ENCODE data around the gene C2CD3.

The C2CD3 gene

DNA sequence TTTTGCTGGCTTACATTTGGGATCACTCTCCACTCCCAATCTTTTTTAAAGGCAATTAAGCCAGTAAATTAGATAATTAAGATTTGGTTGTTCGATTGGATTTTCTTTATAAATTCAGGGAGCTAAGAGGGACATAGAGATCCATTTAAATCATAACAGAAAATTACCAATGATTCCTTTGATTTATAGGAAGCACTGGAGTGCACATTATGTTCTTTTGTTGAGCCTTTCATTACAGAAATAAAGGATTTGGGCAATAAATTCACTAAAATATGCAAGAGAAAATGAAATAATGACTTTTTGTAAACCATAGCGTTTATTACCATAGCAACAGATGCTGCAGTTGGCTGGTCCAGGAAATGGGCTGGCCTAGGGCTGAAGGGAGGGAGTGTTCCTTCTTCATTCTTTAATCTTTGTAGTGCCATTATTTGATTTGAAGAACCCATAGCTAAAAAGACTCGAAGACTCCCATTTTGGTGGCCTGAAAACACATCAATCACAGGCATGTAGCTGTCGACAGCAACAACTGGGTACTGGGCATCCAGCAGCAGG, 73.0 kb downstream of the C2CD3 start:
- Histone ChIP-seq H3K36me3 (ENCODE audit: control insufficient read depth in 1 of 2, insufficient read depth in 2 of 2, low read length in 2 of 2) (peaks cover 2 to 4% of the 10 kb centered on the region in 2 experiments), H4K91ac (ENCODE audit: low read depth, low read length) (no peak overlapping the region), H2BK5ac (ENCODE audit: low read depth, low read length, poor library complexity) (no peak overlapping the region), H3K79me1 (ENCODE audit: low read length) (no peaks in the 10 kb centered on the region), H3K23ac (ENCODE audit: low read length) (no peak overlapping the region), H2AK5ac (ENCODE audit: low read length) (no peak overlapping the region), H3K9me3 (ENCODE audit: insufficient read depth, low read depth, low read length) (no peaks in the 10 kb centered on the region), H3K14ac (ENCODE audit: low read length) (no peak overlapping the region), H3K27ac (ENCODE audit: low read depth, low read length) (no peak overlapping the region), H3K79me2 (ENCODE audit: control insufficient read depth, insufficient read depth, low read length, poor library complexity) (no peaks in the 10 kb centered on the region), H3K9ac (ENCODE audit: low read length) (no peak overlapping the region), H4K8ac (ENCODE audit: low read depth, low read length) (no peak overlapping the region), H3K4me1 (ENCODE audit: control insufficient read depth in 1 of 2, insufficient read depth in 2 of 2, low read length in 2 of 2) (no peaks in the 10 kb centered on the region), H2BK12ac (ENCODE audit: low read length) (no peak overlapping the region), H3K4ac (ENCODE audit: low read depth, low read length) (no peak overlapping the region), H3K27me3 (ENCODE audit: insufficient read depth, low read length) (no peaks in the 10 kb centered on the region), H3K4me3 (ENCODE audit: low read depth, low read length) (no peak overlapping the region), H3K4me2 (ENCODE audit: low read length) (no peak overlapping the region), H2AFZ (ENCODE audit: insufficient read depth, low read length, poor library complexity) (no peak overlapping the region), H4K12ac (ENCODE audit: low read depth, low read length) (no peak overlapping the region), H2BK120ac (ENCODE audit: insufficient read depth, low read length, poor library complexity) (no peak overlapping the region), H3K18ac (ENCODE audit: low read length) (no peak overlapping the region)
- WGBS (ENCODE audit: extremely low coverage, insufficient coverage, insufficient read length) = no CpG with 5 or more reads among the region's 4 CpGs
- no peak for DNase-seq

DNA sequence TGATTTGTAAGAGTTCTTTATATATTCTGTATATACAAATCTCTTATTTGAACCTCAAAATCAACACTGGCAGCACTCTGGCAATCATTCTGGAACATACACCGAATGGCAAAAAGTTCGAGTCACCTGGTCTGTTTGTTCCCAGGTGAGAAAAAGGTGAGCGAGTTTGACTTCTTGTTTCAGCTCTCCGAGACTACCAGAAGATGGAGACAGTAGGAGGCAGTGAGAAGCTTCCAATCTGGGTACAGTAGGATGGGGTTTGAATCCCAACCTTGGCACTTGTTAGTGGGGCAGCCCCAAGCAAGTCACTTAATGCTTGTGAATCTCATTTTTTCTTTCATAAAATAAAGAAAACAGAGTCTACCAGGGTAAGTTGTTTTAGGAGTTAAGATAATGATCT, 76.4 kb downstream of the C2CD3 start:
- Histone ChIP-seq H3K14ac (ENCODE audit: low read length) (no peak overlapping the region), H3K4me3 (ENCODE audit: low read depth, low read length) (no peak overlapping the region), H4K8ac (ENCODE audit: low read depth, low read length) (no peak overlapping the region), H2AFZ (ENCODE audit: insufficient read depth, low read length, poor library complexity) (no peak overlapping the region), H3K79me1 (ENCODE audit: low read length) (no peaks in the 10 kb centered on the region), H3K9me3 (ENCODE audit: insufficient read depth, low read depth, low read length) (no peaks in the 10 kb centered on the region), H2BK5ac (ENCODE audit: low read depth, low read length, poor library complexity) (no peak overlapping the region), H3K27me3 (ENCODE audit: insufficient read depth, low read length) (no peaks in the 10 kb centered on the region), H4K91ac (ENCODE audit: low read depth, low read length) (no peak overlapping the region), H3K4ac (ENCODE audit: low read depth, low read length) (no peak overlapping the region), H3K27ac (ENCODE audit: low read depth, low read length) (no peak overlapping the region), H3K9ac (ENCODE audit: low read length) (no peak overlapping the region), H4K12ac (ENCODE audit: low read depth, low read length) (no peak overlapping the region), H3K79me2 (ENCODE audit: control insufficient read depth, insufficient read depth, low read length, poor library complexity) (no peaks in the 10 kb centered on the region), H3K18ac (ENCODE audit: low read length) (no peak overlapping the region), H3K23ac (ENCODE audit: low read length) (no peak overlapping the region), H3K4me1 (ENCODE audit: control insufficient read depth in 1 of 2, insufficient read depth in 2 of 2, low read length in 2 of 2) (no peaks in the 10 kb centered on the region), H2BK12ac (ENCODE audit: low read length) (no peak overlapping the region), H2AK5ac (ENCODE audit: low read length) (no peak overlapping the region), H3K4me2 (ENCODE audit: low read length) (no peak overlapping the region), H3K36me3 (ENCODE audit: control insufficient read depth in 1 of 2, insufficient read depth in 2 of 2, low read length in 2 of 2) (peaks cover 4 to 17% of the 10 kb centered on the region in 2 experiments), H2BK120ac (ENCODE audit: insufficient read depth, low read length, poor library complexity) (no peak overlapping the region)
- no CpG with 5 or more reads among the region's 4 CpGs for WGBS (ENCODE audit: extremely low coverage, insufficient coverage, insufficient read length)
- DNase-seq = peak in 1 of 2 donors; percentile 26

DNA sequence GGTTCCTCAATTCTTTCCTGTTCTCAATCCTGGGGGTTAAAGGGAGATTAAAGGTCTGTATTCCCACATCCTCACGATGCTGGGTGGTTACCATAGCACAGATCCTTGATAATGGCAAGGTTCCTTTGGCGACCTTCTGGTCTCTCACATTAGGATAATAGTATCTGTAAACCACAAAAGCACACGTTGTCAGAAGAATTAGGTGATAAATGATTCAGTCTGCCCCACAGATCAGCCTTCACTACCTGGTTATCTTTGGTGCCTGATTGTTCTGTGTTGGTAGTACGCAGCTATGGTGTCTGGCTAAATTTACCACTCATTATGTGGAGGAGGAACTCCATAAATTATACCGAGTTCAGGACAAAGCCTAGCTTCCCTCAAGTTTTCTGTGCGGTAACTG, 78.4 kb downstream of the C2CD3 start:
- Histone ChIP-seq H4K91ac (ENCODE audit: low read depth, low read length) (no peak overlapping the region), H2BK5ac (ENCODE audit: low read depth, low read length, poor library complexity) (no peak overlapping the region), H2BK120ac (ENCODE audit: insufficient read depth, low read length, poor library complexity) (no peak overlapping the region), H3K4me1 (ENCODE audit: control insufficient read depth in 1 of 2, insufficient read depth in 2 of 2, low read length in 2 of 2) (no peaks in the 10 kb centered on the region), H3K79me1 (ENCODE audit: low read length) (no peaks in the 10 kb centered on the region), H3K79me2 (ENCODE audit: control insufficient read depth, insufficient read depth, low read length, poor library complexity) (no peaks in the 10 kb centered on the region), H2BK12ac (ENCODE audit: low read length) (no peak overlapping the region), H3K9ac (ENCODE audit: low read length) (no peak overlapping the region), H3K36me3 (ENCODE audit: control insufficient read depth in 1 of 2, insufficient read depth in 2 of 2, low read length in 2 of 2) (peaks cover 4 to 15% of the 10 kb centered on the region in 2 experiments), H3K18ac (ENCODE audit: low read length) (no peak overlapping the region), H2AFZ (ENCODE audit: insufficient read depth, low read length, poor library complexity) (no peak overlapping the region), H4K12ac (ENCODE audit: low read depth, low read length) (no peak overlapping the region), H3K27me3 (ENCODE audit: insufficient read depth, low read length) (no peaks in the 10 kb centered on the region), H3K4ac (ENCODE audit: low read depth, low read length) (no peak overlapping the region), H4K8ac (ENCODE audit: low read depth, low read length) (no peak overlapping the region), H3K4me3 (ENCODE audit: low read depth, low read length) (no peak overlapping the region), H3K4me2 (ENCODE audit: low read length) (no peak overlapping the region), H3K9me3 (ENCODE audit: insufficient read depth, low read depth, low read length) (no peaks in the 10 kb centered on the region), H3K27ac (ENCODE audit: low read depth, low read length) (no peak overlapping the region), H3K14ac (ENCODE audit: low read length) (no peak overlapping the region), H2AK5ac (ENCODE audit: low read length) (no peak overlapping the region), H3K23ac (ENCODE audit: low read length) (no peak overlapping the region)
- WGBS (ENCODE audit: extremely low coverage, insufficient coverage, insufficient read length) = no CpG with 5 or more reads among the region's 6 CpGs
- no peak for DNase-seq

DNA sequence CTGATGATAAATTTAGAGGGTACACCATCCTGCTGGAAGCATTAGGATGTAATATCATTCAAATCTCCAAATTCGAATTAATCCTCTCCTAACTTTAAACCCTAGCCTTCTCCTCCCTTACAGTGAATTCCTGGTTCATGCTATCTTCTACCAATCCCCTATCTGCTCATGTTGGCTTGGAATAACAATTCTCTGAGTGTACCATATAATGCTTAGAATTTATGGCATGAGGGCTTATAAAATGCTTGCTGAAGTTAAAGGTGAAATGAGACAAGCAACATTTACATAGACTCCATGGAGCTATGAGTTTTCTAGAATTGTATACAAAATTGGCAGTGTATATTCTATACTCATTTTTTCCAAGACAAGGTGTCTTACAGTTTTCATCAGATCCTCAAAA, 79.3 kb downstream of the C2CD3 start:
- Histone ChIP-seq H3K79me1 (ENCODE audit: low read length) (no peaks in the 10 kb centered on the region), H3K18ac (ENCODE audit: low read length) (no peak overlapping the region), H4K91ac (ENCODE audit: low read depth, low read length) (no peak overlapping the region), H3K27me3 (ENCODE audit: insufficient read depth, low read length) (no peaks in the 10 kb centered on the region), H2BK120ac (ENCODE audit: insufficient read depth, low read length, poor library complexity) (no peak overlapping the region), H3K4me2 (ENCODE audit: low read length) (no peak overlapping the region), H4K8ac (ENCODE audit: low read depth, low read length) (no peak overlapping the region), H3K4me1 (ENCODE audit: control insufficient read depth in 1 of 2, insufficient read depth in 2 of 2, low read length in 2 of 2) (no peaks in the 10 kb centered on the region), H3K9ac (ENCODE audit: low read length) (no peak overlapping the region), H2AFZ (ENCODE audit: insufficient read depth, low read length, poor library complexity) (no peak overlapping the region), H3K14ac (ENCODE audit: low read length) (no peak overlapping the region), H3K23ac (ENCODE audit: low read length) (no peak overlapping the region), H3K79me2 (ENCODE audit: control insufficient read depth, insufficient read depth, low read length, poor library complexity) (no peaks in the 10 kb centered on the region), H2BK5ac (ENCODE audit: low read depth, low read length, poor library complexity) (no peak overlapping the region), H4K12ac (ENCODE audit: low read depth, low read length) (no peak overlapping the region), H3K9me3 (ENCODE audit: insufficient read depth, low read depth, low read length) (no peaks in the 10 kb centered on the region), H3K27ac (ENCODE audit: low read depth, low read length) (no peak overlapping the region), H2BK12ac (ENCODE audit: low read length) (no peak overlapping the region), H3K36me3 (ENCODE audit: control insufficient read depth in 1 of 2, insufficient read depth in 2 of 2, low read length in 2 of 2) (peaks cover 1 to 15% of the 10 kb centered on the region in 2 experiments), H3K4ac (ENCODE audit: low read depth, low read length) (no peak overlapping the region), H2AK5ac (ENCODE audit: low read length) (no peak overlapping the region), H3K4me3 (ENCODE audit: low read depth, low read length) (no peak overlapping the region)
- DNase-seq = peak in 1 of 2 donors; percentile 76
- WGBS (ENCODE audit: extremely low coverage, insufficient coverage, insufficient read length) = no CpG with 5 or more reads among the region's 1 CpG

Data from trophoblast cell (in vitro differentiated cells and primary cell).